GM10248 (cell line): Measurements from ENCODE around the gene SGIP1.

Experiments
- CTCF ChIA-PET: fragments of 300-600 bp; sonication (Branson Sonifier 250); formaldehyde crosslinking; extraction: SDS; loops from one replicate; lab custom pipeline; 2021; ENCODE audit warnings: antibody characterized with exemption; lab: Yijun Ruan, JAX
- POLR2A ChIA-PET: fragments of 350-650 bp; sonication (Branson Sonifier 250); formaldehyde crosslinking; extraction: SDS; loops from one replicate; lab custom pipeline; 2020; ENCODE audit warnings: antibody characterized with exemption; lab: Yijun Ruan, JAX
- DNase-seq: peaks from one replicate; pipeline ENCODE4 v3.0.0; 2012; ENCODE audit errors: extremely low spot score
- CTCF ChIP-seq: IDR thresholded peaks from 2 replicates; pipeline ENCODE4 v1.5.1; 2012; ENCODE audit warnings: mild to moderate bottlenecking, low read depth; ENCODE audit errors: extremely low read depth, missing control alignments, control extremely low read depth

Gene SGIP1

GRCh38 chr1:66517959-66518358 is 16.0 kb upstream of the SGIP1 start:
- no peak for TF ChIP-seq CTCF

GRCh38 chr1:66518654-66519053 is 15.3 kb upstream of the SGIP1 start:
- ChIA-PET CTCF (interaction anchor here (0.8 to 1.6 kb wide), 3 partner anchors 11 to 16 kb away, joined by 3 to 6 read pairs (median 3); no protein-coding TSS in a partner anchor), POLR2A (no interaction called here)
- no peak for TF ChIP-seq CTCF
- DNase-seq = no peak

More at GRCh38 chr1:66517959-66518358, 16.0 kb upstream of the SGIP1 start:
- CTCF ChIA-PET = interaction anchor here (0.8 to 1.6 kb wide), 3 partner anchors 10 to 15 kb away, joined by 3 to 6 read pairs (median 3); no protein-coding TSS in a partner anchor
- POLR2A ChIA-PET = no interaction called here
- no peak for DNase-seq

- ChIA-PET POLR2A (no interaction called here), CTCF (no interaction called here)
- DNase-seq = no peak
- no peak for TF ChIP-seq CTCF
Measured at GRCh38 chr1:66519992-66520391, 14.0 kb upstream of the SGIP1 start.

GRCh38 chr1:66520655-66521054 is 13.3 kb upstream of the SGIP1 start:
- TF ChIP-seq CTCF = no peak
- DNase-seq = no peak
- CTCF ChIA-PET = interaction anchor here (2.0 kb wide), 1 partner anchor 12 kb away, joined by 10 read pairs; no protein-coding TSS in a partner anchor
- POLR2A ChIA-PET = no interaction called here

- ChIA-PET CTCF (interaction anchor here (1.1 to 2.0 kb wide), 4 partner anchors 10 to 38 kb away, joined by 3 to 10 read pairs (median 6); no protein-coding TSS in a partner anchor), POLR2A (no interaction called here)
- no peak for TF ChIP-seq CTCF
- DNase-seq = no peak
Measured at GRCh38 chr1:66521721-66522365, 12.1 kb upstream of the SGIP1 start.

- no peak for DNase-seq
- TF ChIP-seq CTCF = no peak
- CTCF ChIA-PET = no interaction called here
- POLR2A ChIA-PET = no interaction called here
Measured at GRCh38 chr1:66523562-66523961, 10.4 kb upstream of the SGIP1 start.
